Panc1 (cell line): ENCODE measurements around the gene VPS35L. TPM values are rescaled to one million over a fixed set of nuclear protein-coding genes. Genes with fewer than 3 reads are reported as not detected.
A peak's percentile ranks its signal among the peaks of the same experiment; 100 is the strongest.
"Not testable (repeated sequence)": the region's sequence is repeated elsewhere in the genome, so short reads cannot be mapped to it uniquely, and the experiment has no call there.

Source experiments
- ATAC-seq: fragments of 200-7000 bp; cut with Tn5 transposase; 2 replicates; pipeline ENCODE4 v1.9.1; 2020; ENCODE audit warnings: mild to moderate bottlenecking, moderate library complexity
- BruUV-seq: library from RNA; stranded (reverse); fragments of 400-500 nt; replicated peaks from 2 replicates; lab custom pipeline; 2021; lab: Mats Ljungman, UMichigan
- CTCF ChIA-PET: fragments of 300-600 bp; sonication (Branson Sonifier 250); formaldehyde crosslinking; loops from one replicate; lab custom pipeline; 2022; ENCODE audit warnings: antibody characterized with exemption; lab: Charles Lee
- POLR2A ChIA-PET: fragments of 300-600 bp; sonication (Branson Sonifier 250); formaldehyde crosslinking; loops from one replicate; lab custom pipeline; 2022; ENCODE audit warnings: antibody characterized with exemption; lab: Charles Lee
- DNase-seq: peaks from one replicate; pipeline ENCODE4 v3.0.0-alpha.2; 2010; ENCODE audit warnings: low read depth, low spot score
- H3K27ac ChIP-seq: 2 replicates; pipeline ENCODE4 v1.5.1; 2011; ENCODE audit warnings: mild to moderate bottlenecking, low read length, inconsistent platforms
- H3K27me3 ChIP-seq: fragments of 200-500 bp; sonication (Bioruptor generic); 2 replicates; pipeline ENCODE4 v1.6.0; 2014; ENCODE audit warnings: low read length, inconsistent platforms; ENCODE audit not compliant: control insufficient read depth, insufficient read depth
- H3K36me3 ChIP-seq: fragments of 200-500 bp; sonication (Bioruptor generic); 2 replicates; pipeline ENCODE4 v1.5.1; 2014; ENCODE audit warnings: inconsistent platforms, mild to moderate bottlenecking, low read length, moderate library complexity; ENCODE audit not compliant: control insufficient read depth, insufficient read depth
- H3K4me1 ChIP-seq: 2 replicates; pipeline ENCODE4 v1.5.1; 2011; ENCODE audit warnings: inconsistent platforms, mild to moderate bottlenecking, low read length, moderate library complexity; ENCODE audit not compliant: control insufficient read depth, insufficient read depth
- H3K4me3 ChIP-seq, 2 experiments: 2 replicates each; pipeline ENCODE4 v1.5.1; 2011 to 2012; ENCODE audit warnings: low read depth in 2 of 2, low read length in 2 of 2, mild to moderate bottlenecking in 2 of 2, inconsistent platforms in 1 of 2, moderate library complexity in 1 of 2
- H3K9me3 ChIP-seq: fragments of 200-500 bp; sonication (Bioruptor generic); 2 replicates; pipeline ENCODE4 v1.5.1; 2014; ENCODE audit warnings: low read depth, mild to moderate bottlenecking, inconsistent platforms, low read length, moderate library complexity; ENCODE audit not compliant: control insufficient read depth, insufficient read depth
- POLR2AphosphoS5 ChIP-seq: IDR thresholded peaks from 2 replicates; pipeline ENCODE4 v1.6.1; 2012; ENCODE audit warnings: mild to moderate bottlenecking, low read depth, low read length, moderate library complexity
- REST ChIP-seq, 2 experiments: IDR thresholded peaks; 2 replicates each; pipeline ENCODE4 v1.6.1; 2011 to 2012; ENCODE audit warnings: low read depth in 2 of 2, control low read depth in 1 of 2, low read length in 1 of 2, mild to moderate bottlenecking in 1 of 2, moderate library complexity in 1 of 2; ENCODE audit not compliant: insufficient read depth in 1 of 2
- SIN3A ChIP-seq: IDR thresholded peaks from 2 replicates; pipeline ENCODE4 v1.6.1; 2012; ENCODE audit warnings: low read depth, mild to moderate bottlenecking, low read length, moderate library complexity, borderline replicate concordance; ENCODE audit not compliant: insufficient read depth
- TCF7L2 ChIP-seq: IDR thresholded peaks from 2 replicates; pipeline ENCODE4 v1.6.1; 2011; ENCODE audit warnings: mild to moderate bottlenecking, low read depth, low read length, inconsistent platforms
- in situ Hi-C: cut with HindIII; loops from 2 replicates; pipeline ENCODE4 v1.10.0; 2016; ENCODE audit warnings: low sequenced_read_pairs, low pct_unique_long_range_greater_than_20kb
- intact Hi-C: fragments of 100-400 bp; cut with micrococcal nuclease; formaldehyde crosslinking; loops from one replicate; pipeline ENCODE4 v1.10.0; 2022; ENCODE audit not compliant: unreplicated experiment
- total RNA-seq: library from RNA; stranded (reverse); gene quantifications from one replicate; pipeline ENCODE4 v1.2.1, GENCODE V29; 2021; ENCODE audit not compliant: unreplicated experiment
- TF ChIP-seq, protein P1 (sequence below): fragments of 450-650 bp; IDR thresholded peaks from 2 replicates; pipeline ENCODE4 v1.5.1; 2017; ENCODE audit warnings: mild to moderate bottlenecking

VPS35L gene
- total RNA-seq, 1 experiment from 2014 or later = 124 TPM

- TF ChIP-seq TCF7L2 = no peak
- no peak for TF ChIP-seq SIN3A
- TF ChIP-seq REST (IDR thresholded peaks at IDR 0.05; ENCODE audit: insufficient read depth in 1 of 2, low read depth in 2 of 2, low read length in 1 of 2) = no peak
- no peak for TF ChIP-seq POLR2AphosphoS5
- TF ChIP-seq, protein P1, sequence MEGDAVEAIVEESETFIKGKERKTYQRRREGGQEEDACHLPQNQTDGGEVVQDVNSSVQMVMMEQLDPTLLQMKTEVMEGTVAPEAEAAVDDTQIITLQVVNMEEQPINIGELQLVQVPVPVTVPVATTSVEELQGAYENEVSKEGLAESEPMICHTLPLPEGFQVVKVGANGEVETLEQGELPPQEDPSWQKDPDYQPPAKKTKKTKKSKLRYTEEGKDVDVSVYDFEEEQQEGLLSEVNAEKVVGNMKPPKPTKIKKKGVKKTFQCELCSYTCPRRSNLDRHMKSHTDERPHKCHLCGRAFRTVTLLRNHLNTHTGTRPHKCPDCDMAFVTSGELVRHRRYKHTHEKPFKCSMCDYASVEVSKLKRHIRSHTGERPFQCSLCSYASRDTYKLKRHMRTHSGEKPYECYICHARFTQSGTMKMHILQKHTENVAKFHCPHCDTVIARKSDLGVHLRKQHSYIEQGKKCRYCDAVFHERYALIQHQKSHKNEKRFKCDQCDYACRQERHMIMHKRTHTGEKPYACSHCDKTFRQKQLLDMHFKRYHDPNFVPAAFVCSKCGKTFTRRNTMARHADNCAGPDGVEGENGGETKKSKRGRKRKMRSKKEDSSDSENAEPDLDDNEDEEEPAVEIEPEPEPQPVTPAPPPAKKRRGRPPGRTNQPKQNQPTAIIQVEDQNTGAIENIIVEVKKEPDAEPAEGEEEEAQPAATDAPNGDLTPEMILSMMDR = no peak
- in situ Hi-C loops (no loop called here), intact Hi-C loops (no loop called here)
- Histone ChIP-seq H3K27ac (0 out of 2 replicates have a peak overlapping the region, but pooled peaks have one; percentile 2), H3K36me3 (peaks cover 6% of the 10 kb centered on the region; the same call in 1 of the 2 replicates), H3K4me3 (peak overlapping the region in 1 of 2 experiments; percentile 98; a peak in 2 of 4 replicates), H3K9me3 (no peaks in the 10 kb centered on the region), H3K27me3 (no peaks in the 10 kb centered on the region), H3K4me1 (0 out of 2 replicates have a peak, but pooled peaks cover 4% of the 10 kb centered on the region)
- no peak for DNase-seq
- POLR2A ChIA-PET = no interaction called here
- CTCF ChIA-PET = no interaction called here
- BruUV-seq = no TSS peak
- no peak for ATAC-seq
Observed at GRCh38 chr16:19716183-19716582, 160.7 kb downstream of the VPS35L start.

DNA sequence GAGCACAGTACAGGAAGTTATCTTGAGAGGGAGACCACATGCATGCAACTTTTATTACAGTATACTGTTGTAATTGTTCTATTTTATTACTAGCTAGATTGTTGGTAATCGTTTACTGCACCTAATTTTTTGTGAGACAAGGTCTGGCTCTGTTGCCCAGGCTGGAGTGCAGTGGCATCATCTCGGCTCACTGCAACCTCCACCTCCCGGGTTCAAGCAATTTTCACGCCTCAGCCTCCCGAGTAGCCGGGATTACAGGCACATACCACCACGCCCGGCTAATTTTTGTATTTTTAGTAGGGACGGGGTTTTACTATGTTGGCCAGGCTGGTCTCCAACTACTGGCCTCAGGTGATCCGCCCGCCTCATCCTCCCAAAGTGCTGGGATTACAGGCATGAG, 161.2 kb downstream of the VPS35L start:
- H3K27me3 ChIP-seq, intact Hi-C loops, BruUV-seq, H3K9me3 ChIP-seq, H3K36me3 ChIP-seq, DNase-seq, in situ Hi-C loops, H3K4me1 ChIP-seq, ATAC-seq, POLR2A ChIA-PET, CTCF ChIA-PET: not testable (repeated sequence)
- H3K4me3 ChIP-seq = peak overlapping the region; percentile 91 to 98
- peak overlapping the region; percentile 92 for H3K27ac ChIP-seq

DNA sequence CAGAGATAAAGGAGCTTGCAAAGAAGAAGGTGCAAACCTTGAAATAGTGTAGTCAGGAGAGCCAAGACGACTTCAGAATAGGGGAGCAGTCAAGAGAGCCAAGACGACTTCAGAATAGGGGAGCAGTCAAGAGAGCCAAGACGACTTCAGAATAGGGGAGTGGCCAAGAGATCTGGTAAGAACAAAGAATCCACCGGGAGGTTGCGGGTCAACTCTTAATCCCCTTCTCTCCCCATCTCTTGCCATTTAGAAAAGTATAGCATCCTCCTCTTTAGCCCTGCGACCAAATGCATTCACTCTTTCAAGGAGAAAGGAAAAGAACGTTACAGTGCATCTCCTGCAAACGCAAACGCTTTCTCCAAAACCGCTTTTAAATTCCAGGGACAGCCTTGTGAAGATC, 161.8 kb downstream of the VPS35L start:
- ChIA-PET CTCF (no interaction called here), POLR2A (interaction anchor here (0.6 kb wide), 1 partner anchor 107 kb away, joined by 3 read pairs; no protein-coding TSS in a partner anchor)
- no peak for ATAC-seq
- DNase-seq = no peak
- intact Hi-C loops = no loop called here
- Histone ChIP-seq H3K27me3 (no peaks in the 10 kb centered on the region), H3K9me3 (no peaks in the 10 kb centered on the region), H3K4me1 (0 out of 2 replicates have a peak, but pooled peaks cover 4% of the 10 kb centered on the region), H3K4me3 (peak overlapping the region; percentile 91 to 98), H3K27ac (peak overlapping the region; percentile 92), H3K36me3 (peaks cover 5% of the 10 kb centered on the region; the same call in 1 of the 2 replicates)
- BruUV-seq = TSS peak; percentile 72
- TF ChIP-seq, protein P1 = no peak
- TF ChIP-seq REST (IDR thresholded peaks at IDR 0.05; ENCODE audit: insufficient read depth in 1 of 2, low read depth in 2 of 2, low read length in 1 of 2) = no peak
- TF ChIP-seq POLR2AphosphoS5 = no peak
- in situ Hi-C loops = no loop called here
